ENCODE results near the gene AMMECR1L. TPM values are rescaled to one million over a fixed set of nuclear protein-coding genes. Genes with fewer than 3 reads are reported as not detected.
"Not testable (repeated sequence)": the region's sequence is repeated elsewhere in the genome, so short reads cannot be mapped to it uniquely, and the experiment has no call there.

AMMECR1L gene
- polyA plus RNA-seq (2014; cell fraction: cytosol; rRNA removed): 13.8 and 15.7 TPM in 2 replicates
- 17.7 and 20.6 TPM in 2 replicates for polyA plus RNA-seq (2014; cell fraction: nucleus; rRNA removed)

- peak; percentile 67 for DNase-seq (ENCODE audit: low spot score)
Measured at GRCh38 chr2:127885780-127886592, at the start of gene AMMECR1L. Gene AMMECR1L (minus strand): TSS chr2:127885956. CDS start chr2:127874234, 11,722 bp downstream.

GRCh38 chr2:127935337-127935736 lies 49.6 kb upstream of the AMMECR1L start:
- DNase-seq (ENCODE audit: low spot score): no peak

- no peak for DNase-seq (ENCODE audit: low spot score)
Measured at GRCh38 chr2:127932199-127932876, 46.6 kb upstream of the AMMECR1L start.

- no peak for DNase-seq (ENCODE audit: low spot score)
Measured at GRCh38 chr2:127929449-127929848, 43.7 kb upstream of the AMMECR1L start.

- no peak for DNase-seq (ENCODE audit: low spot score)
Measured at GRCh38 chr2:127927384-127927783, 41.6 kb upstream of the AMMECR1L start.

GRCh38 chr2:127917916-127918315 lies 32.2 kb upstream of the AMMECR1L start:
- no peak for DNase-seq (ENCODE audit: low spot score)

- DNase-seq (ENCODE audit: low spot score): no peak
Measured at GRCh38 chr2:127913808-127914457, 28.2 kb upstream of the AMMECR1L start.

GRCh38 chr2:127911737-127912136 lies 26.0 kb upstream of the AMMECR1L start:
- no peak for DNase-seq (ENCODE audit: low spot score)

- DNase-seq (ENCODE audit: low spot score): no peak
Measured at GRCh38 chr2:127910415-127910814, 24.7 kb upstream of the AMMECR1L start.

- no peak for DNase-seq (ENCODE audit: low spot score)
Measured at GRCh38 chr2:127909019-127909418, 23.3 kb upstream of the AMMECR1L start.

- not testable (repeated sequence) for DNase-seq (ENCODE audit: low spot score)
Measured at GRCh38 chr2:127907733-127908400, 22.1 kb upstream of the AMMECR1L start.

GRCh38 chr2:127906206-127906926 lies 20.6 kb upstream of the AMMECR1L start:
- peak; percentile 34 for DNase-seq (ENCODE audit: low spot score)

- DNase-seq (ENCODE audit: low spot score): no peak
Measured at GRCh38 chr2:127901339-127902056, 15.7 kb upstream of the AMMECR1L start.

- no peak for DNase-seq (ENCODE audit: low spot score)
Measured at GRCh38 chr2:127897531-127898211, 11.9 kb upstream of the AMMECR1L start.

GRCh38 chr2:127893494-127893893 lies 7.7 kb upstream of the AMMECR1L start:
- no peak for DNase-seq (ENCODE audit: low spot score)

- DNase-seq (ENCODE audit: low spot score): no peak
Measured at GRCh38 chr2:127893033-127893432, 7.3 kb upstream of the AMMECR1L start.

GRCh38 chr2:127891811-127892210 lies 6.1 kb upstream of the AMMECR1L start:
- no peak for DNase-seq (ENCODE audit: low spot score)

- DNase-seq (ENCODE audit: low spot score): not testable (repeated sequence)
Measured at GRCh38 chr2:127890756-127891155, 5.0 kb upstream of the AMMECR1L start.

- no peak for DNase-seq (ENCODE audit: low spot score)
Measured at GRCh38 chr2:127888772-127889171, 3.0 kb upstream of the AMMECR1L start.

- DNase-seq (ENCODE audit: low spot score): no peak
Measured at GRCh38 chr2:127887776-127888130, 2.0 kb upstream of the AMMECR1L start.
